ENCODE results near the gene CRIP1.

The CRIP1 gene

DNA sequence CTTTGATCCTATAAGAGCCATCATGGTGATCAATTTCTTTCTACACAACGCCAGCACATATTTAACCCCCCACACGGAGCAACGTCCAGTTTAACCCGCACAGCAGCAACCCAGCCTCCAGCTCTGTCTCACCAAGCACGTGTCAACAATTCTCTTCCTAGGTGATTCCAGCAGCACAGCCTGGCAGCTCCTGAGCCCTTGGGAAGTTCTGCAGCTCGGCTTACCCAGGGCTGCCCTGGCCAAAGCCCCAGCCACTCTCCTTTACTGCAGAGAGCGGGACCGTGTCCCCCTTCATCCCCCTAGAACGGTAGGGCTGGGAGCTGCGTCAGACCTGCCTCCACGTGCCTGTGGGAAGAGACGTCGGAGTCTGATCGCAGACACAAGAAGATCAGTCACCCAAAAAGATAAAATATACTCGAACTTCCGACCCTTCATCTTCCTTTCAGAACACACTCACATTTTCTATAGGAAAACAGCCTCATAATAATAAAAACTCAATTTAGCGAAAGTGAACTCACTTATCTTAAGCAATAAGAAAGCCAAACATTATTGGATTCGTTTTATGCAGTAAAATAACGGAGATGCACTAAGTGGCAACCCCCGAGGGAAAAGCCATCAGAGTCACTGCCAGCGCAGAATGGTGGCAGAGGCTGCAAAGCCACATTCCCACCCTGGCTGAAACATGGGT lies 47.3 kb downstream of the CRIP1 start:
- no peak for DNase-seq

DNA sequence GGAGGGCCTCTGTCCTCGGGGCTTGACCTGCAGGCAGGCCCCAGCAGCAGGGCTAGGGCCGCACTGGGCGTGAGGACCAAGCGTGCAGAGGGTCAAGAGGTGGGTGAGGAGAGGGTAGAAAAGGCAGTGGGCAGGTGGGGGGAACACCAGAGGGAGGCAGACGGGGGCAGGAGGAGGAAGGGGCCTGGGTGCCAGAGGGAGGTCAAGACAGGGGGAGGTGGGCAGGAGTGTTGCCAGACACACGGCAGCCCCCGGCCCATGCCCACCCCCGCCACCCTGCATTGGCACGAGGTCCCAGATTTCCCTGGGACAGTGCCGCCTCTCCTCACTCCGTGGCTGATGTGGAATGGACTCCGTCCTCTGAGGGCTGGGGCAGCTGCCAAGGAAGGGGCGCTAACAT lies 47.9 kb downstream of the CRIP1 start:
- DNase-seq = no peak

DNA sequence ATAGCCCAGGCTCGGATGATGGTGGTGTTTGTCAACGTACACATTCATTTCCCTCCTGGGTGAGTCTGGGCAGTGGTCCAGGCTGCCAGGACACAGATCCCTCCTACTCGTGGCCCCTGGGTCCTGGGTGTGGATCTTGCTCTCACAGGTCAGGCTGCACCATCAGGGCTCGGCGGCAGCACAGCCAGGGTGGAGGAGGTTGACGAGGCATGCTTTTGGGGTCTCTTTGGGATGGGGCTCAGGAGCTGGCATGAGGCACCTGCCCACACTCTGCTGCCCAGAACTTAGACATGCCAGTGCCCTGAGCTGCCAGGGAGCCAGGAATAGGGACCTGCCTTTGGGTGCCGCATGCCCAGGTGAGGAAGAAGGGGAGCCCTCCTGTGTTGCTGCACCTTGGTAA lies 49.4 kb downstream of the CRIP1 start:
- no peak for DNase-seq

DNA sequence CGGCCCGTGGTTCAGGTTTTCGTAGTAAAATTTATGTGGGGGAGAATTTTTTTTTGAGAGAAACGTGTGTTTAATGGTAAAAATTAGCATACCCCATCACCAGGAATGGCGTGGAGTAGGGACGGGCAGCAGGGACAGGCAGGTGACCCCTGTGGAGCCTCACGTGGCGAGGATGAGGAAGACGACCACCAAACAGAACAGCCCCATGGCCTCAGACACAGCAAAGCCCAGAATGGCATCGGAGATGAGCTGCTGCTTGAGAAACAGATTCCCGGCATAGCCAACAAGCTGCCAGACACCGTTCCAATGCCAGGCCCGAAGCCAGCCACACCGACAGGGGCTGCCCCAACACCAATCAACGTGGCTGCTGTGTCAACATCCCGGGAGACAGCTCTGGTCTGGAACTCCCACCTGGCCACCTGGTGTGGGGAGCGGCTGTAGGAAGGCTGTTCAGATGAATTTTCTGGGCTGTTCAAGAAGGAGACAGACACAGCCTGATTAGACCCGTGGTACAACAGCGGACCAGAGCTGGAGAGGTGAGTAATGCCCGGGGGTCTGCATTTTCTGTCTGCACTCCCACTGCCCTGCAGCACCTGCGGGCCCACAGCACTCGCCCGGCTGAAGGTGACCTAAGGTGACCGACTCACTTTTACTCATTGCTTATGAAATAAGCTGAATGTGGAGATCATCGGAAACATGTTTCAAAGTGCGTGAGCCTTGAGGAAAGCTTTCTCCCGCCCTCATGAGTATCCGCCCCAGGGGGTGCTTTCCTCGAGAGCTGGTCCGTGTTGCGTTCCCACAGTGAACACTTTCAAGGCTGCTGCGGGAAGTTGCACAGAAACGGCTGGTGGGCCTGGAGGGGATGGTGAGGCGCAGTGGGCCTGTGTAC lies 50.2 kb downstream of the CRIP1 start:
- DNase-seq = no peak

DNA sequence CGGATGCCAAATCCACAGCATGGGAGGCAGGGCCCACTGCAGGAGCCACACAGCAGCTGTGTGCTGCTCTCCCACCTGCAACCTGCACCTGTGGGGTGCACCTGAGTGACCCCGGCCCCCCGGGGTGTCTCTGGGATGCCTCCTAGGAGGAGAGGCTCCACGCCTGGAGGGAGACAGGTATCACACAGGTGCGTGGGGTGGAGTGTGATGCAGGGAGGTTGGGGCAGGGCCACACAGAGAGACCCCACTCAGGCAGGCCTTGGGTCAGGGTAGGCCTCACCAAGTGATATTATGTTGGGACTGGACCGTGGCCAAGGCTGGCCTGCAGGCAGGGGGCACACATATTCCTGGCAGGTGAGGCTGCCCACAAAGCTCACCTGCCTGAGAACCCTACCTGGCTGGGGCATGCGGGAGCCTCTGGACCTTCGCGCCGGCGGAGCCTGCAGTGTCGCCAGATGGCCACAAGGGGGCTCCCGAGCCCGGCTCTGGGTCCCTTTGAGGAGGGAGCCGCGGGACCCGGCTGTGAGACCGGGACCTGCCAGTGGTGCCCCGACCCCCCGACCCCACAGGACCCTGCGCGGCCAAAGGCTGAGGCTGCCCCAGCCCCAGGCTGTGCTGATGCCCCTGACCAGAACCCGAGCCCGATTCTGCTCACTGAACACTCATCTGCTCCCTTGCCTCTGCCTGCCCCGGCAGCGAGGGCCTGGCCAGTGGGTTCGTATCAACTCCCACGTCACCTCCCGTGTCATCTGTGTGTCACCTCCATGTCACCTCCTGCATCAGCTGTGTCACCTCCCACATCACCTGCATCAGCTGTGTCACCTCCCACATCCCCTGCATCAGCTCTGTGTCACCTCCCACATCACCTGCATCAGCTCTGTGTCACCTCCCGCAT lies 51.1 kb downstream of the CRIP1 start:
- peak; percentile 18 to 26 for DNase-seq
